Measurements from ENCODE around the gene TMEM260. TPM values are rescaled to one million over a fixed set of nuclear protein-coding genes. Genes with fewer than 3 reads are reported as not detected.

The TMEM260 gene
- total RNA-seq, 1 donor from 2014 or later, result 20.6 TPM

DNA sequence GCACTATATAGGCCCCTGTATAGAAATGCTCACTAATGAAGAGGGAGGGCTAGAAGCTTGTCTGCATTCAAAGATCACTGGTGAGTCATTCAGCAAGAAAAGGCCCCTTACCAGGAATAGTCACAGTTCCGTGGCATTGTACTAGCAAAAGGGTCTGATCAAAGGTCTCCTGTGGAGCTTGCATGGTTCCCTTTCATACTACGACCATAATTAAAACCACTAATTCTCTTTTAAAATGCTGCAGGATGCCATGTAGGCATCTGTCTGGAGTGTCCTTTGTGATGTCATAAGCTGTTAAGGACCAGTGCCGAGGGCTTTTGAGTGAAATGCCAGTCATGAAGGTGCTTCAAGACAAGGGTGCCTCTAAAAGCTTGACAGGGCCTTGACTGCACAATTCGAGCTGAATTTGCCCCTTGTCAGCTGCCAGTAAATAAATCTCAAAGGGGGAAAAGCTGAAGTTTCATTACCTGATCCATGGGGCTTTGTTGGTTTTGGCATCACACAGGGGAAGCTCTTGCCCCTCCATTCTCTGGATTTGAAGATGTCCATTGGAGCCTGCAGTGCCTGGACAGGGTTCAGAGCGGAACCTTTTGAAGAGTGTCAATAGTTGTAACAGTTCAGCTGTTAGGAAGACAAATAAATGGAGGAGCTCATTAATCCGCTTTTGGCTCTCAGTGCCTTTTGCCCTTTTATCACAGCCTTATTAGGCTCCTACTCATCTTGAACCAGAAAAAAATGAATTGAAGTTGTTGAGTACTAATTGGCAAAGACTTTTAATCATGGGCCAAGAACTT, 69.1 kb downstream of the TMEM260 start:
- Histone ChIP-seq H2AFZ (ENCODE audit: low read depth, low read length) (no peak overlapping the region), H3K36me3 (ENCODE audit: insufficient read depth, low read length) (no peaks in the 10 kb centered on the region), H3K9me3 (ENCODE audit: insufficient read depth, low read depth, low read length) (no peaks in the 10 kb centered on the region), H3K27me3 (ENCODE audit: insufficient read depth, low read length) (no peaks in the 10 kb centered on the region), H3K4me1 (ENCODE audit: insufficient read depth, low read length) (no peaks in the 10 kb centered on the region), H3K79me2 (ENCODE audit: insufficient read depth, low read length) (no peaks in the 10 kb centered on the region), H3K9ac (ENCODE audit: low read length) (no peak overlapping the region), H3K4me3 (ENCODE audit: insufficient read depth, low read depth, low read length) (no peak overlapping the region), H3K27ac (ENCODE audit: low read depth, low read length) (no peak overlapping the region), H4K20me1 (ENCODE audit: insufficient read depth, low read length) (no peaks in the 10 kb centered on the region), H3K4me2 (ENCODE audit: low read length) (no peak overlapping the region)
- TF ChIP-seq, protein P1, sequence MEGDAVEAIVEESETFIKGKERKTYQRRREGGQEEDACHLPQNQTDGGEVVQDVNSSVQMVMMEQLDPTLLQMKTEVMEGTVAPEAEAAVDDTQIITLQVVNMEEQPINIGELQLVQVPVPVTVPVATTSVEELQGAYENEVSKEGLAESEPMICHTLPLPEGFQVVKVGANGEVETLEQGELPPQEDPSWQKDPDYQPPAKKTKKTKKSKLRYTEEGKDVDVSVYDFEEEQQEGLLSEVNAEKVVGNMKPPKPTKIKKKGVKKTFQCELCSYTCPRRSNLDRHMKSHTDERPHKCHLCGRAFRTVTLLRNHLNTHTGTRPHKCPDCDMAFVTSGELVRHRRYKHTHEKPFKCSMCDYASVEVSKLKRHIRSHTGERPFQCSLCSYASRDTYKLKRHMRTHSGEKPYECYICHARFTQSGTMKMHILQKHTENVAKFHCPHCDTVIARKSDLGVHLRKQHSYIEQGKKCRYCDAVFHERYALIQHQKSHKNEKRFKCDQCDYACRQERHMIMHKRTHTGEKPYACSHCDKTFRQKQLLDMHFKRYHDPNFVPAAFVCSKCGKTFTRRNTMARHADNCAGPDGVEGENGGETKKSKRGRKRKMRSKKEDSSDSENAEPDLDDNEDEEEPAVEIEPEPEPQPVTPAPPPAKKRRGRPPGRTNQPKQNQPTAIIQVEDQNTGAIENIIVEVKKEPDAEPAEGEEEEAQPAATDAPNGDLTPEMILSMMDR (IDR thresholded peaks at IDR 0.05; ENCODE audit: insufficient read depth, low read depth, low read length), result no peak
- TF ChIP-seq EZH2 (IDR thresholded peaks at IDR 0.05; ENCODE audit: insufficient read depth, low read length), result no peak
- DNase-seq (ENCODE audit: low read depth), result no peak
- peaks cover 5% of the 10 kb centered on the region for H3K36me3 Mint-ChIP-seq (ENCODE audit: low read depth, unreplicated experiment)
- H3K9me3 Mint-ChIP-seq (ENCODE audit: unreplicated experiment), result peaks cover 2% of the 10 kb centered on the region
- FAIRE-seq, result no peak
- no peaks in the 10 kb centered on the region for H3K27me3 Mint-ChIP-seq (ENCODE audit: low read depth, unreplicated experiment)
- H3K27ac Mint-ChIP-seq (ENCODE audit: unreplicated experiment), result no peak overlapping the region
- no peak overlapping the region for H3K4me3 Mint-ChIP-seq (ENCODE audit: unreplicated experiment)
- peaks cover 7% of the 10 kb centered on the region for H3K4me1 Mint-ChIP-seq (ENCODE audit: low read depth, unreplicated experiment)

DNA sequence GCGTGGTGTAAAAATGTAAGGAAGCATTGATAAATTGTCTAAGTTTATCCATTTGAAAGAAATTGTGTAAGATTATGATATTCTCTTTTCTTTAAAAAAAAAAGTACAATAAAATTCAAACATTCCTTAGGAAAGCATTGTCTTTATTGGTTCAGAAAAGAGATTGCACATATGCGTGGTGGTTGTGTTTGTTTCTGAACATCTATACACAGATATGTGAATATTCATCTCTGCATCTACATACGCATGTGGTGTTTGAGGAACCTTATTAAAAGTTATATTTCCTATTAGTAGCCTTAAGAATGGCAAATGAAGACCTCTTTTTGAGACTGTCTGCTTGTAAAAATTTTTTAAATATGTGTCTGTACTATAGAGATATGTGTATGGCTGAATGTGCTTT, 69.8 kb downstream of the TMEM260 start:
- H3K27ac Mint-ChIP-seq (ENCODE audit: unreplicated experiment), result no peak overlapping the region
- DNase-seq (ENCODE audit: low read depth), result no peak
- Histone ChIP-seq H3K36me3 (ENCODE audit: insufficient read depth, low read length) (no peaks in the 10 kb centered on the region), H3K27ac (ENCODE audit: low read depth, low read length) (no peak overlapping the region), H4K20me1 (ENCODE audit: insufficient read depth, low read length) (no peaks in the 10 kb centered on the region), H3K9me3 (ENCODE audit: insufficient read depth, low read depth, low read length) (no peaks in the 10 kb centered on the region), H3K4me3 (ENCODE audit: insufficient read depth, low read depth, low read length) (no peak overlapping the region), H3K4me2 (ENCODE audit: low read length) (no peak overlapping the region), H3K79me2 (ENCODE audit: insufficient read depth, low read length) (no peaks in the 10 kb centered on the region), H2AFZ (ENCODE audit: low read depth, low read length) (no peak overlapping the region), H3K9ac (ENCODE audit: low read length) (no peak overlapping the region), H3K4me1 (ENCODE audit: insufficient read depth, low read length) (no peaks in the 10 kb centered on the region), H3K27me3 (ENCODE audit: insufficient read depth, low read length) (no peaks in the 10 kb centered on the region)
- H3K36me3 Mint-ChIP-seq (ENCODE audit: low read depth, unreplicated experiment), result peaks cover 5% of the 10 kb centered on the region
- peaks cover 2% of the 10 kb centered on the region for H3K9me3 Mint-ChIP-seq (ENCODE audit: unreplicated experiment)
- FAIRE-seq, result no peak
- no peak overlapping the region for H3K4me3 Mint-ChIP-seq (ENCODE audit: unreplicated experiment)
- H3K27me3 Mint-ChIP-seq (ENCODE audit: low read depth, unreplicated experiment), result no peaks in the 10 kb centered on the region
- TF ChIP-seq EZH2 (IDR thresholded peaks at IDR 0.05; ENCODE audit: insufficient read depth, low read length), result no peak
- peaks cover 7% of the 10 kb centered on the region for H3K4me1 Mint-ChIP-seq (ENCODE audit: low read depth, unreplicated experiment)

DNA sequence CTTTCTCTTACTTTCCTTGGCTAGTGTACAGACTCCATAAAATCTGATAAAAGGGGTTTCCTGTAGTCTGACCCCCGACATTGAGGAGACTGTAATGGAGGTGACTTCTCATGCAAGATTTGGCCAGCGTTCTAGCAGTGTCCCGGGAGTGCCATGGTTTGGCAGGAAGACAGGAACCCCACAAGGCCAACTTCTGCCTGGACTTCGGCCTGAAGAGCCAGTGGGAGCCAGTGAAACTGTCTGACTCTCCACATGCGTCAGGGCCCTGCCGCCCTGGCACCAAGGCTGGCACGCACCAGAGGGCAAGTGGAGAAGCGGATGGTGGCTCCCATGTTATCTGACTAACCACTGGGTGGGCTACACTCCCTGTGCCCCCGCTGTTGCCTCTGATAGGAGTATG, 70.5 kb downstream of the TMEM260 start:
- Mint-ChIP-seq H3K4me1 (ENCODE audit: low read depth, unreplicated experiment) (peaks cover 7% of the 10 kb centered on the region), H3K9me3 (ENCODE audit: unreplicated experiment) (no peaks in the 10 kb centered on the region), H3K4me3 (ENCODE audit: unreplicated experiment) (no peak overlapping the region), H3K36me3 (ENCODE audit: low read depth, unreplicated experiment) (peaks cover 5% of the 10 kb centered on the region), H3K27ac (ENCODE audit: unreplicated experiment) (no peak overlapping the region), H3K27me3 (ENCODE audit: low read depth, unreplicated experiment) (no peaks in the 10 kb centered on the region)
- no peak overlapping the region for H3K9ac ChIP-seq (ENCODE audit: low read length)
- no peak for DNase-seq (ENCODE audit: low read depth)
- H3K4me3 ChIP-seq (ENCODE audit: insufficient read depth, low read depth, low read length), result no peak overlapping the region
- no peaks in the 10 kb centered on the region for H3K27me3 ChIP-seq (ENCODE audit: insufficient read depth, low read length)
- no peaks in the 10 kb centered on the region for H4K20me1 ChIP-seq (ENCODE audit: insufficient read depth, low read length)
- no peak for FAIRE-seq
- no peaks in the 10 kb centered on the region for H3K4me1 ChIP-seq (ENCODE audit: insufficient read depth, low read length)
- TF ChIP-seq, protein P1 (IDR thresholded peaks at IDR 0.05; ENCODE audit: insufficient read depth, low read depth, low read length), result no peak
- no peak for TF ChIP-seq EZH2 (IDR thresholded peaks at IDR 0.05; ENCODE audit: insufficient read depth, low read length)
- H3K4me2 ChIP-seq (ENCODE audit: low read length), result no peak overlapping the region
- no peaks in the 10 kb centered on the region for H3K36me3 ChIP-seq (ENCODE audit: insufficient read depth, low read length)
- H3K27ac ChIP-seq (ENCODE audit: low read depth, low read length), result no peak overlapping the region
- no peak overlapping the region for H2AFZ ChIP-seq (ENCODE audit: low read depth, low read length)
- no peaks in the 10 kb centered on the region for H3K79me2 ChIP-seq (ENCODE audit: insufficient read depth, low read length)
- H3K9me3 ChIP-seq (ENCODE audit: insufficient read depth, low read depth, low read length), result no peaks in the 10 kb centered on the region
